Left lung (tissue), 10 donors: Measurements from ENCODE around the gene SULT1B1. TPM values are rescaled to one million over a fixed set of nuclear protein-coding genes. Genes with fewer than 3 reads are reported as not detected.

Experiments
- ATAC-seq: fragments of 200-7000 bp; cut with Tn5 transposase; one replicate; pipeline ENCODE4 v1.9.1; 2020; ENCODE audit warnings: moderate library complexity
- DNase-seq, 4 donors: peaks; one replicate each; pipeline ENCODE4 v3.0.0-alpha.2; 2013 to 2020
- H3K27ac ChIP-seq, 2 donors: fragments of 200-600 bp; sonication (generic) in 1 of 2; one replicate each; pipeline versions ENCODE4 v1.5.0 to v1.8.0; 2020 to 2021
- H3K27me3 ChIP-seq, 2 donors: fragments of 200-600 bp; sonication (generic) in 1 of 2; one replicate each; pipeline versions ENCODE4 v1.5.0 to v1.8.0; 2020 to 2021
- H3K36me3 ChIP-seq, 2 donors: fragments of 200-600 bp; sonication (generic) in 1 of 2; one replicate each; pipeline versions ENCODE4 v1.5.0 to v1.8.0; 2020 to 2021
- H3K4me1 ChIP-seq, 2 donors: fragments of 200-600 bp; one replicate each; pipeline ENCODE4 v1.8.0; 2021
- H3K4me3 ChIP-seq, 2 donors: fragments of 200-600 bp; sonication (generic) in 1 of 2; one replicate each; pipeline versions ENCODE4 v1.5.0 to v1.8.0; 2020 to 2021; ENCODE audit warnings: mild to moderate bottlenecking in 1 of 2
- H3K9me3 ChIP-seq, 2 donors: fragments of 200-600 bp; sonication (generic) in 1 of 2; one replicate each; pipeline versions ENCODE4 v1.5.0 to v1.8.0; 2020 to 2021
- intact Hi-C, 2 donors: fragments of 100-400 bp; cut with DNase I; formaldehyde crosslinking; loops; one replicate each; pipeline versions ENCODE4 v1.11.2 to v1.14.2; 2022
- polyA plus RNA-seq, 6 donors: library from polyadenylated mRNA; unstranded; fragments of 120-200 nt; gene quantifications; one replicate each; pipeline ENCODE4 v1.2.1, GENCODE V29; 2013; ENCODE audit not compliant: insufficient read length in 6 of 6
- total RNA-seq, 2 donors: library from RNA; stranded (reverse); fragmentation: NEBNext Ultra II Directional; extraction: Animal tissue kit (Norgen Biotek cat#: 25700); gene quantifications; one replicate each; pipeline ENCODE4 v1.2.1, GENCODE V29; 2021
- TF ChIP-seq, protein P1 (sequence below), 2 donors: fragments of 200-600 bp; sonication (generic) in 1 of 2; IDR thresholded peaks; one replicate each; pipeline versions ENCODE4 v1.5.0 to v1.8.0; 2021; ENCODE audit warnings: antibody characterized with exemption in 2 of 2
- donor health status: DM: no; HTN: yes; CAD: no.
- donor health status: DM: no; HTN: no; CAD: no.

SULT1B1 gene
- total and polyA plus RNA-seq, 8 donors = 1.0 to 25.0 (median 2.4) TPM

GRCh38 chr4:69786547-69786946, 26.1 kb upstream of the SULT1B1 start:
- TF ChIP-seq, protein P1, sequence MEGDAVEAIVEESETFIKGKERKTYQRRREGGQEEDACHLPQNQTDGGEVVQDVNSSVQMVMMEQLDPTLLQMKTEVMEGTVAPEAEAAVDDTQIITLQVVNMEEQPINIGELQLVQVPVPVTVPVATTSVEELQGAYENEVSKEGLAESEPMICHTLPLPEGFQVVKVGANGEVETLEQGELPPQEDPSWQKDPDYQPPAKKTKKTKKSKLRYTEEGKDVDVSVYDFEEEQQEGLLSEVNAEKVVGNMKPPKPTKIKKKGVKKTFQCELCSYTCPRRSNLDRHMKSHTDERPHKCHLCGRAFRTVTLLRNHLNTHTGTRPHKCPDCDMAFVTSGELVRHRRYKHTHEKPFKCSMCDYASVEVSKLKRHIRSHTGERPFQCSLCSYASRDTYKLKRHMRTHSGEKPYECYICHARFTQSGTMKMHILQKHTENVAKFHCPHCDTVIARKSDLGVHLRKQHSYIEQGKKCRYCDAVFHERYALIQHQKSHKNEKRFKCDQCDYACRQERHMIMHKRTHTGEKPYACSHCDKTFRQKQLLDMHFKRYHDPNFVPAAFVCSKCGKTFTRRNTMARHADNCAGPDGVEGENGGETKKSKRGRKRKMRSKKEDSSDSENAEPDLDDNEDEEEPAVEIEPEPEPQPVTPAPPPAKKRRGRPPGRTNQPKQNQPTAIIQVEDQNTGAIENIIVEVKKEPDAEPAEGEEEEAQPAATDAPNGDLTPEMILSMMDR (IDR thresholded peaks at IDR 0.05) = no peak
- DNase-seq (no peak), ATAC-seq (no peak)
- Histone ChIP-seq H3K36me3 (no peaks in the 10 kb centered on the region), H3K27me3 (no peaks in the 10 kb centered on the region), H3K4me3 (no peak overlapping the region), H3K27ac (no peak overlapping the region), H3K4me1 (no peaks in the 10 kb centered on the region), H3K9me3 (peaks cover 0 to 10% of the 10 kb centered on the region in 2 donors)
- intact Hi-C loops = no loop called here

DNA sequence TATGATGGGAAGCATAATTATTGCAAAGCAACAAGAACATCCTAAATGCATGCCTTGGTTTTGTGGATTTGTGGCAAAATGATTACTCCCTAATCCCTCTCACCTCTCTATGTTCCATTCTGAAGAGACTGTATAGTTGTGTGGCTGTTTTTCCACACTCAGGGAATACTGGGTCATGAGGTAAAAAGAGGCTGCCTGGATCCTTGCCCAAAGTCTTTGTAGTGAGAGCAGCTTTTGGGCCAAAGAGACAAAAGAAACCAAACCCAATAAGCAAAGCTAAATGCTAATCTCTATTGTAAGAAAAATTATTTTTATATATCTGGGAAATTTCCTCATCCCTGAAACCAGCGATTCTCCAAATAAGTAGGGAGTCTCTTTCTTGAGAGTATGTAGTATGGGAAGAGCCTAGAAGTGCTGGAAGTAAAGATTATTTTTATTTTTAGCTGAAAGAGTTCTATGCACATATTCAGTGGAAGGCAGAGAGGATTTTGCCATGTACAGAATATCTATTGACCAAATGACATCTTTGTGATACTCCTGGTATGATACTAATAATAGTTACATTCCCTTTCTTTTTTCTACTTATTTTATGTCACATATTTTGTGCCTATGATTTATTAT, 24.9 kb upstream of the SULT1B1 start:
- Histone ChIP-seq H3K27me3 (no peaks in the 10 kb centered on the region), H3K27ac (no peak overlapping the region), H3K4me1 (no peaks in the 10 kb centered on the region), H3K9me3 (peaks cover 0 to 10% of the 10 kb centered on the region in 2 donors), H3K4me3 (no peak overlapping the region), H3K36me3 (no peaks in the 10 kb centered on the region)
- TF ChIP-seq, protein P1 (IDR thresholded peaks at IDR 0.05) = no peak
- intact Hi-C loops = no loop called here
- ATAC-seq = no peak
- DNase-seq = no peak

DNA sequence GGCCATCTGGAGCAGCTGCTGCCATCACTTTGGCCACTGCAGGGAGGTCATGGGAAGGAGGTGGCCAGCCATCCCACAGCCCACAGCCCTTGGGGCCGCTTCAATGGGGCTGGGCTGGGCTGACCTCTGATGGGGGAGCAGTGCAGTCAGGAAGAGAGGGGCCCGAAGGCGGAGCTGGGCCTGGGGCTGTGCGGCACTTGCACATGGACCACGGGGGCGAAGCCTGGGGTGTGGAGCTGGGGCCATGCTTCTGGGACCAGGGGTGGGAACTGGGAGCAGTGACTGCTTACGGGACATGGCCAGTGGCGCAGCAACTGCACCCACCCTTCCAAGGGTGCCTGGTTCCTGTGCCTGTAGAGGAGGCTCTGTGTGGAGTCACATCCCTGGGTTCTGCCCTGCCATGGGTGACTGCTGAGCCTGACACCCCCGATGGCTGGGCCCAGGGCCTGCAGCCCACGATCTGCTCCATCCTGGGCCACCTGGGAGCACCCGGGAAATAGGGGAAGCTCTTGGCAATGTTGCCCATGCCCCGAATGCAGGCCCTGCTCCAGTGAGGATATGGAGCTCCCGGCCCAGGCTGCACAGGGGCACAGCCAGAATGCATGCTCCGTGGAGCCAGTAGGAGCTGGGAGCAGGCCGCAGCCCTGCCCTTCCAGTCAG, 22.4 kb upstream of the SULT1B1 start:
- H3K4me1 ChIP-seq = no peaks in the 10 kb centered on the region
- TF ChIP-seq, protein P1 (IDR thresholded peaks at IDR 0.05) = no peak
- no peaks in the 10 kb centered on the region for H3K36me3 ChIP-seq
- intact Hi-C loops = no loop called here
- peak in 1 of 4 donors; percentile 65 for DNase-seq
- H3K27me3 ChIP-seq = no peaks in the 10 kb centered on the region
- no peak overlapping the region for H3K27ac ChIP-seq
- no peak overlapping the region for H3K4me3 ChIP-seq
- ATAC-seq = no peak
- peaks cover 0 to 10% of the 10 kb centered on the region in 2 donors for H3K9me3 ChIP-seq

DNA sequence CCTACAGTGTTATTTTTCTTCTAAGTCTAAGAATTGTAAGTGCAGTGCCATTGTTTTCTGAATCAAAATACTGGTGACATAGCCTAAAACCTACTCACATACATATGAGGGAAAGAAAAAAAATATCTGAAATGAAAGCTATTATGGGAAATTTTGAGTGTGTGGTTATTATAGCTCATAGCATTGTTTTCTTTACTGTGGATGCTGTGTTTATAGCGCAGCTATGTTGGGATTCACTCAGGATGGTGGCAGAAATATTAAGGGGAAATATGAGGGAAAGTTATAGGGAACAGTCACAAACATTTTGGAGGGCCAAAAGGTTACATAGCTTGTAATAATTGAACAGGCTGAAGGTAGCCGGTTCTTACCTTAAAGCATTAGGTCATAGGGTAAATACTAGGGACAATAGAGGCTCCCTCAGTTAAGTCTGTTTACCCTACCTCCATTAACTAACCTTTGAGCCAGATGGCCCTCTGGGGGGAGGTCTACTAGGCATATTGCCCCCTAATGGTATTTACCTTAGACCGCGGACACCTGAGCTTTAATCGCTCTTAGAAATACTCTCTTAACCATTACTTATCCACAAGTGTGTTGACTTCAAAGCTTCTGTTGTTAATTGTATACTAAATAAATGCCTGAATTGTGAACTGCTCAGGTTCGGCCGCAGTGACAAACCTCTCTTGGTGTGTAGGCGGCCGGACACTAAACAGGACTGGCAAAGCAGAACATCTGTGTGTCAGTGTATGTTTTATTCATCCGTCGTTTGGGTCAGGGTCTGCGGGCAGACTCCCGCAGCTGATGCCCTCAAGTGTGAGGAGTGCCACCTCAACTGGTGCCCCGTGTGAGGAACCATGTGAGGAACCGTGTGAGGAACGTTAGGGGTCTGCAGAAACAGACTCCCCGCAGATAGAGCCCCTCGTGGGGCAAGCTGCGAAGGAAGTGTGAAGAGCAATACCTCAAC, 21.3 kb upstream of the SULT1B1 start:
- ATAC-seq = no peak
- TF ChIP-seq, protein P1 (IDR thresholded peaks at IDR 0.05) = no peak
- intact Hi-C loops = no loop called here
- H3K9me3 ChIP-seq = peaks cover 0 to 10% of the 10 kb centered on the region in 2 donors
- no peaks in the 10 kb centered on the region for H3K36me3 ChIP-seq
- H3K4me1 ChIP-seq = no peaks in the 10 kb centered on the region
- H3K27ac ChIP-seq = no peak overlapping the region
- H3K27me3 ChIP-seq = no peaks in the 10 kb centered on the region
- H3K4me3 ChIP-seq = no peak overlapping the region
- DNase-seq = peak in 1 of 4 donors; percentile 28

DNA sequence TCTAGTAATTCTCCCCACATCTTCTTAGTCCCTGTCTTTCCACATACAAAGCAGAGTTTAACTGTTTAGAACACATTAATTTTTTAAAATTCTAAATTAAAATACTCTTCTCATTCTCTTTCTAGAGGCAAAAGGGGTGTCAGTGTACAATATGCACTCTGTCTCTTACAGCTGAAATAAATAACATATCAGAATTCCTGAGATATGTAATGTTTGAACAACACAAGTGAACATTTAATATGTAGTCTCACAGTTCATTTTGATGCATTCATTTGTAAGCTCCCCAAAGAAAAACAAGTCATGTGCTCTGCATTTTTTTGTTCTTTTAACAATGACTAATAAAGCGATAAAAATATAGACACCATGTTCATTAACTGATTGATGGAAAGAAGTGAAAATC, 19.7 kb upstream of the SULT1B1 start:
- ATAC-seq = no peak
- H3K27me3 ChIP-seq = no peaks in the 10 kb centered on the region
- H3K36me3 ChIP-seq = no peaks in the 10 kb centered on the region
- H3K27ac ChIP-seq = no peak overlapping the region
- intact Hi-C loops = no loop called here
- TF ChIP-seq, protein P1 (IDR thresholded peaks at IDR 0.05) = no peak
- no peaks in the 10 kb centered on the region for H3K4me1 ChIP-seq
- H3K4me3 ChIP-seq = no peak overlapping the region
- peak in 2 of 4 donors; percentile 65 to 67 for DNase-seq
- H3K9me3 ChIP-seq = peaks cover 0 to 10% of the 10 kb centered on the region in 2 donors
